Retinal pigment epithelial cell (primary cell): Measurements from ENCODE around the gene NR1D2.

Experiments used
- DNase-seq: peaks from one replicate; pipeline ENCODE4 v3.0.0-alpha.2; 2010; ENCODE audit warnings: low read depth
- H3K4me3 ChIP-seq: 2 replicates; pipeline ENCODE4 v1.5.1; 2011; ENCODE audit warnings: mild to moderate bottlenecking, low read length, control low read depth, moderate library complexity
- CTCF ChIP-seq: conservative IDR thresholded peaks from 2 replicates; pipeline ENCODE4 v1.5.1; 2011; ENCODE audit warnings: low read depth, low read length, control low read depth, inconsistent platforms

Gene NR1D2

GRCh38 chr3:23953523-23953922 lies 8.4 kb downstream of the NR1D2 start:
- no peak for DNase-seq
- H3K4me3 ChIP-seq, result no peak overlapping the region
- TF ChIP-seq CTCF, result no peak

- no peak for DNase-seq
- no peak for TF ChIP-seq CTCF
- H3K4me3 ChIP-seq, result no peak overlapping the region
Measured at GRCh38 chr3:23954144-23954543, 9.1 kb downstream of the NR1D2 start.

GRCh38 chr3:23956701-23957100 lies 11.6 kb downstream of the NR1D2 start:
- no peak for DNase-seq
- TF ChIP-seq CTCF, result no peak
- H3K4me3 ChIP-seq, result no peak overlapping the region

GRCh38 chr3:23959135-23959900 lies 14.2 kb downstream of the NR1D2 start:
- H3K4me3 ChIP-seq, result no peak overlapping the region
- no peak for TF ChIP-seq CTCF
- peak; percentile 47 for DNase-seq

GRCh38 chr3:23960649-23961048 lies 15.6 kb downstream of the NR1D2 start:
- DNase-seq, result no peak
- H3K4me3 ChIP-seq, result no peak overlapping the region
- TF ChIP-seq CTCF, result no peak

GRCh38 chr3:23961066-23961465 lies 16.0 kb downstream of the NR1D2 start:
- no peak for DNase-seq
- TF ChIP-seq CTCF, result no peak
- H3K4me3 ChIP-seq, result no peak overlapping the region

GRCh38 chr3:23961913-23962312 lies 16.8 kb downstream of the NR1D2 start:
- no peak overlapping the region for H3K4me3 ChIP-seq
- TF ChIP-seq CTCF, result no peak
- no peak for DNase-seq
